A549 (cell line): ENCODE data around the gene SNTB2.

ENCODE experiments used
- EP300 ChIP-seq, 2 experiments: fragments of >200 bp; sonication (Bioruptor Twin); formaldehyde crosslinking; IDR thresholded peaks; 2 replicates in 1 of 2; 3 replicates in 1 of 2; pipeline ENCODE4 v1.6.1; 2016 to 2017
- FOXS1 ChIP-seq: fragments of 250-450 bp; sonication (Bioruptor Pico); IDR thresholded peaks from 2 replicates; pipeline ENCODE4 v1.5.0; 2020; ENCODE audit warnings: mild to moderate bottlenecking, moderate library complexity
- GATA3 ChIP-seq: IDR thresholded peaks from 2 replicates; pipeline ENCODE4 v1.6.1; 2012; ENCODE audit warnings: borderline replicate concordance
- HOXB13 ChIP-seq: fragments of 250-450 bp; sonication (Bioruptor Pico); IDR thresholded peaks from 2 replicates; pipeline ENCODE4 v1.5.0; 2020; ENCODE audit warnings: low read depth, mild to moderate bottlenecking, moderate library complexity
- MAZ ChIP-seq: fragments of 150-350 bp; IDR thresholded peaks from 2 replicates; pipeline ENCODE4 v1.6.1; 2014; ENCODE audit warnings: antibody characterized with exemption, low read depth, low read length, borderline replicate concordance
- SREBF2 ChIP-seq: fragments of 450-650 bp; IDR thresholded peaks from 2 replicates; pipeline ENCODE4 v1.6.1; 2014; ENCODE audit warnings: mild to moderate bottlenecking, moderate library complexity
- TF ChIP-seq, protein P1 (sequence below): fragments of >200 bp; sonication (Bioruptor Twin); formaldehyde crosslinking; IDR thresholded peaks from 3 replicates; pipeline ENCODE4 v1.5.1; 2016
- TF ChIP-seq, protein P2 (sequence below): fragments of 450-650 bp; IDR thresholded peaks from 2 replicates; pipeline ENCODE4 v1.6.1; 2014; ENCODE audit warnings: antibody characterized with exemption

DNA sequence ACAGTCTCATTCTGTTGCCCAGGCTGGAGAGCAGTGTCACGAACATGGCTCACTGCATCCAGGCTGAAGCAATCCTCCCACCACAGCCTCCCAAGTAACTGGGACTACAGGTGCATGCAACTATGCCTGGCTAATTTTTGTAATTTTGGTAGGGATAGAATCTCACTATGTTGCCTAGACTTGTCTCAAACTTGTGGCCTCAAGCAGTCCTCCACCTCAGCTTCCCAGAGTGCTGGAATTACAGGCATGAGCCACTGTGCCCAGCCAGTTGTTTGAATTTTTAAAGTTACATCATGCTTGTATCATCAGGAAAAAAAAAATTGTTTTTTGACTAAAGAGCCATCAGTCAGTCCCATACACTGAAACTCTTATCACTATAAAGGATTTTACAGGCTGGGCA, 107.1 kb downstream of the SNTB2 start:
- TF ChIP-seq, protein P1, sequence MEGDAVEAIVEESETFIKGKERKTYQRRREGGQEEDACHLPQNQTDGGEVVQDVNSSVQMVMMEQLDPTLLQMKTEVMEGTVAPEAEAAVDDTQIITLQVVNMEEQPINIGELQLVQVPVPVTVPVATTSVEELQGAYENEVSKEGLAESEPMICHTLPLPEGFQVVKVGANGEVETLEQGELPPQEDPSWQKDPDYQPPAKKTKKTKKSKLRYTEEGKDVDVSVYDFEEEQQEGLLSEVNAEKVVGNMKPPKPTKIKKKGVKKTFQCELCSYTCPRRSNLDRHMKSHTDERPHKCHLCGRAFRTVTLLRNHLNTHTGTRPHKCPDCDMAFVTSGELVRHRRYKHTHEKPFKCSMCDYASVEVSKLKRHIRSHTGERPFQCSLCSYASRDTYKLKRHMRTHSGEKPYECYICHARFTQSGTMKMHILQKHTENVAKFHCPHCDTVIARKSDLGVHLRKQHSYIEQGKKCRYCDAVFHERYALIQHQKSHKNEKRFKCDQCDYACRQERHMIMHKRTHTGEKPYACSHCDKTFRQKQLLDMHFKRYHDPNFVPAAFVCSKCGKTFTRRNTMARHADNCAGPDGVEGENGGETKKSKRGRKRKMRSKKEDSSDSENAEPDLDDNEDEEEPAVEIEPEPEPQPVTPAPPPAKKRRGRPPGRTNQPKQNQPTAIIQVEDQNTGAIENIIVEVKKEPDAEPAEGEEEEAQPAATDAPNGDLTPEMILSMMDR: no peak
- TF ChIP-seq, protein P2, sequence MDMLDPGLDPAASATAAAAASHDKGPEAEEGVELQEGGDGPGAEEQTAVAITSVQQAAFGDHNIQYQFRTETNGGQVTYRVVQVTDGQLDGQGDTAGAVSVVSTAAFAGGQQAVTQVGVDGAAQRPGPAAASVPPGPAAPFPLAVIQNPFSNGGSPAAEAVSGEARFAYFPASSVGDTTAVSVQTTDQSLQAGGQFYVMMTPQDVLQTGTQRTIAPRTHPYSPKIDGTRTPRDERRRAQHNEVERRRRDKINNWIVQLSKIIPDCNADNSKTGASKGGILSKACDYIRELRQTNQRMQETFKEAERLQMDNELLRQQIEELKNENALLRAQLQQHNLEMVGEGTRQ: no peak
- TF ChIP-seq GATA3 (no peak), EP300 (IDR thresholded peaks at IDR 0.05) (no peak), MAZ (no peak), HOXB13 (CRISPR knock-in tag) (no peak), FOXS1 (CRISPR knock-in tag) (no peak), SREBF2 (no peak)
